SK-N-SH (cell line): ENCODE data around the gene SPINK1. TPM values are rescaled to one million over a fixed set of nuclear protein-coding genes. Genes with fewer than 3 reads are reported as not detected.

Experiments
- CTCF ChIA-PET: fragments of 300-600, 350-600 bp; formaldehyde crosslinking; extraction: SDS; loops from one replicate; lab custom pipeline; 2021; lab: Yijun Ruan, JAX
- POLR2A ChIA-PET: fragments of 350-600 bp; sonication (Branson Sonifier 250); formaldehyde crosslinking; extraction: SDS; loops from one replicate; lab custom pipeline; 2020; ENCODE audit warnings: antibody characterized with exemption, inconsistent platforms; lab: Yijun Ruan, JAX
- DNase-seq: peaks from one replicate; pipeline ENCODE4 v3.0.0; 2012
- H2AFZ ChIP-seq: fragments of 200-600 bp; sonication (generic); 2 replicates; pipeline ENCODE4 v1.8.1; 2016; ENCODE audit warnings: antibody characterized with exemption, mild to moderate bottlenecking, low read depth
- H3F3A ChIP-seq: fragments of 200-600 bp; sonication (generic); replicated peaks from 2 replicates; pipeline ENCODE3; 2016; ENCODE audit warnings: antibody characterized with exemption, mild to moderate bottlenecking; ENCODE audit not compliant: insufficient read depth
- H3K27ac ChIP-seq, 2 experiments: fragments of 200-500 bp in 1 of 2; fragments of 200-600 bp in 1 of 2; sonication (Bioruptor generic) in 1 of 2; sonication (generic), shearing (Covaris generic) in 1 of 2; 2 replicates each; pipeline versions ENCODE4 v1.5.1 to v1.6.1; 2014 to 2016; ENCODE audit warnings: low read depth in 2 of 2, inconsistent platforms in 1 of 2, low read length in 1 of 2, mild to moderate bottlenecking in 1 of 2, mixed read lengths in 1 of 2
- H3K27me3 ChIP-seq: fragments of 200-600 bp; sonication (generic), shearing (Covaris generic); 2 replicates; pipeline ENCODE4 v1.6.1; 2016; ENCODE audit warnings: mixed run types; ENCODE audit not compliant: insufficient read depth
- H3K36me3 ChIP-seq, 2 experiments: fragments of 200-500 bp in 1 of 2; fragments of 200-600 bp in 1 of 2; sonication (Bioruptor generic) in 1 of 2; sonication (generic) in 1 of 2; replicated peaks in 1 of 2; 2 replicates each; pipeline versions ENCODE3 to v1.5.1; 2014 to 2016; ENCODE audit warnings: low read length in 1 of 2, mild to moderate bottlenecking in 1 of 2; ENCODE audit not compliant: insufficient read depth in 2 of 2, control insufficient read depth in 1 of 2
- H3K4me1 ChIP-seq, 2 experiments: fragments of 200-500 bp in 1 of 2; fragments of 200-600 bp in 1 of 2; sonication (Bioruptor generic) in 1 of 2; sonication (generic), shearing (Covaris generic) in 1 of 2; 2 replicates each; pipeline versions ENCODE4 v1.5.1 to v1.6.1; 2014 to 2016; ENCODE audit warnings: low read depth in 1 of 2, low read length in 1 of 2, mixed run types in 1 of 2; ENCODE audit not compliant: insufficient read depth in 2 of 2, control insufficient read depth in 1 of 2
- H3K4me2 ChIP-seq: fragments of 200-600 bp; sonication (generic), shearing (Covaris generic); 2 replicates; pipeline ENCODE4 v1.6.1; 2017; ENCODE audit warnings: mixed run types
- H3K4me3 ChIP-seq, 2 experiments: fragments of 200-500 bp in 1 of 2; fragments of 200-600 bp in 1 of 2; sonication (Bioruptor generic) in 1 of 2; sonication (generic), shearing (Covaris generic) in 1 of 2; 2 replicates each; pipeline versions ENCODE4 v1.5.1 to v1.8.1; 2014 to 2016; ENCODE audit warnings: low read depth in 2 of 2, inconsistent platforms in 1 of 2, low read length in 1 of 2, mild to moderate bottlenecking in 1 of 2, mixed read lengths in 1 of 2, moderate library complexity in 1 of 2
- H3K79me2 ChIP-seq: fragments of 200-600 bp; sonication (generic); 2 replicates; pipeline ENCODE4 v1.8.1; 2017; ENCODE audit warnings: mild to moderate bottlenecking; ENCODE audit not compliant: insufficient read depth
- H3K9ac ChIP-seq: fragments of 200-600 bp; sonication (generic); 2 replicates; pipeline ENCODE4 v1.6.1; 2017; ENCODE audit warnings: mixed run types
- H3K9me2 ChIP-seq: fragments of 200-600 bp; sonication (generic); 2 replicates; pipeline ENCODE4 v1.6.1; 2017; ENCODE audit warnings: mixed run types
- H3K9me3 ChIP-seq: fragments of 200-600 bp; sonication (generic); 2 replicates; pipeline ENCODE4 v1.6.1; 2017; ENCODE audit warnings: mixed run types, mild to moderate bottlenecking, moderate library complexity
- H4K20me1 ChIP-seq: fragments of 200-600 bp; sonication (generic); 2 replicates; pipeline ENCODE4 v1.6.1; 2017; ENCODE audit warnings: mild to moderate bottlenecking, mixed run types; ENCODE audit not compliant: insufficient read depth
- EZH2phosphoT487 ChIP-seq: fragments of 200-600 bp; sonication (generic); IDR thresholded peaks from 2 replicates; pipeline ENCODE4 v1.6.1; 2017; ENCODE audit warnings: low read depth, mixed run types, mild to moderate bottlenecking, antibody characterized with exemption, moderate library complexity, borderline replicate concordance
- FOXM1 ChIP-seq: IDR thresholded peaks from 2 replicates; pipeline ENCODE4 v1.4.0; 2012; ENCODE audit warnings: low read depth, mild to moderate bottlenecking
- GABPA ChIP-seq: IDR thresholded peaks from 2 replicates; pipeline ENCODE4 v1.4.0; 2012; ENCODE audit warnings: low read depth, mild to moderate bottlenecking
- NRF1 ChIP-seq: IDR thresholded peaks from 2 replicates; pipeline ENCODE4 v1.6.1; 2012; ENCODE audit warnings: low read depth, mild to moderate bottlenecking, low read length
- SIN3A ChIP-seq: IDR thresholded peaks from 2 replicates; pipeline ENCODE4 v1.6.1; 2012; ENCODE audit warnings: low read depth, mild to moderate bottlenecking, low read length, moderate library complexity, borderline replicate concordance
- WGBS: methylation state at CpG from one replicate; pipeline ENCODE4 v1.1.6; 2017; ENCODE audit warnings: low lambda C conversion rate; 5-methylcytosine and 5-hydroxymethylcytosine counted together
- polyA plus RNA-seq, 3 experiments: library from polyadenylated mRNA; depleted of rRNA; stranded (reverse); fragments of >200 nt; gene quantifications; 2 replicates each; pipeline ENCODE4 v1.2.3, GENCODE V29; 2012

The SPINK1 gene
- polyA plus RNA-seq, 1 of the 3 experiments (the other 2 are of a cell fraction) = not detected

DNA sequence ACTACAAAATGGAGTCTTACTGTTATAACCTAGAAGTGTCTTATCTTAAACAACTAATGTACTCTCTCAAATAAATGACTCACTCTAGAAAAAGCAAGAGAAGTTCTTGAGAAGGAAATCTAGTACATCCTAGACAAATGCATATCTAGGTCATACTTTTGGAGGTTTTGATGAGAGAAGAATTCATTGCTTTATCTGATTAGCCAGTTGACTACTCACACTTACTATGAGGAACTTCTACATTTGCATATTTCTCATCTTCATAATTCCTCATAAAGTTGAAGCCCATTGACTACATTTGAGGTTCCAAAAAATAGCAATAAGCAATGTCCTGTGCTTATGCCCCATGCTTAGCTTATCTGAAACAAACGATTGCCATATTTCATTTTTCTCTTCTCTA, 51.8 kb downstream of the SPINK1 start:
- H3K9ac ChIP-seq = no peak overlapping the region
- POLR2A ChIA-PET = no interaction called here
- 58% methylated on average over 1 of the region's 1 CpG for WGBS

DNA sequence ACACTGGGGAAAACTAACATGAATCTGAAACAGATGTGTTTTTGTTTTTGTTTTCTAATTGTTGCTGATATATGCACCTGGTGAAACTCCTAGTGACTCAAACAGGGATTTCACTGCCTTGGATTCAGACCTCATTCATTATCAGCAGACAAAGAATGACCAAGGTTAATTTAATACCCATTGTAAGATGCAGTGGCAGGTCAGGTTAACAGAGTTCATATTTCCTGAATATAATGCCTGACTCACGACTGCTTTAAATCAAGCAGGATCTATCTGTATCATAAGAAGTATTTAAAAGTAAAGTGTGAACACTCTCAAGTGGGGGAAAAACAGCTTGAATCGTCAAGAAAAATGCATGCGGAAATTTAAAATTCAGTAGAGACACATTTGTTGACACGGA, 54.5 kb downstream of the SPINK1 start:
- no peaks in the 10 kb centered on the region for H3K27me3 ChIP-seq

More for the DNA sequence above, 51.8 kb downstream of the SPINK1 start:
- no peak for DNase-seq
- no peaks in the 10 kb centered on the region for H3K27me3 ChIP-seq
- H3K27ac ChIP-seq = peak overlapping the region in 1 of 2 experiments; percentile 99; a peak in 2 of 4 replicates
- H3K9me3 ChIP-seq = no peaks in the 10 kb centered on the region
- no peaks in the 10 kb centered on the region; a peak in 2 of 4 replicates for H3K4me1 ChIP-seq
- TF ChIP-seq GABPA = no peak
- peaks cover 10% of the 10 kb centered on the region for H3F3A ChIP-seq
- H3K36me3 ChIP-seq = no peaks in the 10 kb centered on the region
- no peak overlapping the region for H2AFZ ChIP-seq
- H3K79me2 ChIP-seq = no peaks in the 10 kb centered on the region; the same call in 1 of the 2 replicates
- CTCF ChIA-PET = interaction anchor here (0.9 to 1.1 kb wide), 3 partner anchors 41 to 43 kb away, joined by 3 read pairs; no protein-coding TSS in a partner anchor
- H3K9me2 ChIP-seq = no peaks in the 10 kb centered on the region
- no peaks in the 10 kb centered on the region for H4K20me1 ChIP-seq
- no peak overlapping the region for H3K4me2 ChIP-seq
- no peak overlapping the region for H3K4me3 ChIP-seq

More for the DNA sequence above, 54.5 kb downstream of the SPINK1 start:
- Histone ChIP-seq H3K4me1 (no peaks in the 10 kb centered on the region; a peak in 3 of 4 replicates), H3F3A (peaks cover 1% of the 10 kb centered on the region), H3K36me3 (no peaks in the 10 kb centered on the region), H3K9ac (no peak overlapping the region), H3K27ac (no peak overlapping the region), H3K4me3 (no peak overlapping the region), H3K4me2 (no peak overlapping the region), H3K9me2 (no peaks in the 10 kb centered on the region), H3K9me3 (no peaks in the 10 kb centered on the region), H4K20me1 (no peaks in the 10 kb centered on the region), H2AFZ (no peak overlapping the region), H3K79me2 (no peaks in the 10 kb centered on the region; the same call in 1 of the 2 replicates)
- POLR2A ChIA-PET = no interaction called here
- CTCF ChIA-PET = no interaction called here
- no peak for DNase-seq
- 86% methylated on average over 4 of the region's 4 CpGs for WGBS
- TF ChIP-seq FOXM1 (no peak), SIN3A (no peak), NRF1 (no peak), EZH2phosphoT487 (no peak)

Other genes starting within 250 kb of the SPINK1 start
- 1.8 and 2.1 TPM in 2 replicates for gene JAKMIP2, start 48.9 kb downstream of the SPINK1 start, polyA plus RNA-seq (2012; rRNA removed)
- not detected in 2 replicates for gene SCGB3A2, start 47.0 kb upstream of the SPINK1 start, polyA plus RNA-seq (2012; rRNA removed)
- gene C5orf46, start 74.9 kb upstream of the SPINK1 start, polyA plus RNA-seq (2012; rRNA removed) = 4.1 and 7.1 TPM in 2 replicates
- not detected in 2 replicates for gene SPINK5, start 232.3 kb upstream of the SPINK1 start, polyA plus RNA-seq (2012; rRNA removed)